ENCODE results near the gene NEDD9. TPM values are rescaled to one million over a fixed set of nuclear protein-coding genes. Genes with fewer than 3 reads are reported as not detected.

The NEDD9 gene
- total RNA-seq, 1 donor from 2014 or later, result 31.1 TPM

- ATAC-seq (no peak), DNase-seq (no peak)
- intact Hi-C loops (cut with micrococcal nuclease), result no loop called here
These were observed 67.5 kb downstream of the NEDD9 start for GRCh38 chr6:11164717-11165646.

GRCh38 chr6:11163932-11164331 is 68.5 kb downstream of the NEDD9 start:
- ATAC-seq, result no peak
- intact Hi-C loops (cut with micrococcal nuclease), result no loop called here
- DNase-seq, result no peak

GRCh38 chr6:11162262-11162661 is 70.2 kb downstream of the NEDD9 start:
- intact Hi-C loops (cut with micrococcal nuclease), result no loop called here
- ATAC-seq (no peak), DNase-seq (no peak)

GRCh38 chr6:11161031-11161956 is 71.2 kb downstream of the NEDD9 start:
- ATAC-seq (no peak), DNase-seq (no peak)
- intact Hi-C loops (cut with micrococcal nuclease), result no loop called here

GRCh38 chr6:11160199-11160598 is 72.3 kb downstream of the NEDD9 start:
- ATAC-seq, result no peak
- intact Hi-C loops (cut with micrococcal nuclease), result no loop called here
- DNase-seq, result no peak

GRCh38 chr6:11155589-11155988 is 76.9 kb downstream of the NEDD9 start:
- no peak for DNase-seq
- intact Hi-C loops (cut with micrococcal nuclease), result no loop called here
- ATAC-seq, result no peak

- intact Hi-C loops (cut with micrococcal nuclease), result no loop called here
- ATAC-seq (no peak), DNase-seq (no peak)
These were observed 79.0 kb downstream of the NEDD9 start for GRCh38 chr6:11153447-11153846.

- intact Hi-C loops (cut with micrococcal nuclease), result no loop called here
- ATAC-seq, result no peak
- DNase-seq, result no peak
These were observed 79.9 kb downstream of the NEDD9 start for GRCh38 chr6:11152581-11152980.

- DNase-seq (no peak), ATAC-seq (no peak)
- intact Hi-C loops (cut with micrococcal nuclease), result no loop called here
These were observed 81.0 kb downstream of the NEDD9 start for GRCh38 chr6:11151488-11151887.

GRCh38 chr6:11149551-11149950 is 82.9 kb downstream of the NEDD9 start:
- ATAC-seq, result no peak
- intact Hi-C loops (cut with micrococcal nuclease), result loop anchor here (10.0 kb wide), 1 partner anchor 425 kb away; no protein-coding TSS in a partner anchor

GRCh38 chr6:11146117-11146826 is 86.2 kb downstream of the NEDD9 start:
- intact Hi-C loops (cut with micrococcal nuclease), result loop anchor here (10.0 kb wide), 1 partner anchor 429 kb away; no protein-coding TSS in a partner anchor
- DNase-seq, result no peak
- no peak for ATAC-seq

More at GRCh38 chr6:11149551-11149950, 82.9 kb downstream of the NEDD9 start:
- no peak for DNase-seq

GRCh38 chr6:11144393-11144851 is 88.0 kb downstream of the NEDD9 start:
- ATAC-seq (peak; percentile 93), DNase-seq (peak; percentile 80)
- intact Hi-C loops (cut with micrococcal nuclease), result loop anchor here (1.0 to 10.0 kb wide), 2 partner anchors 352 to 430 kb away; no protein-coding TSS in a partner anchor

GRCh38 chr6:11143394-11144371 is 88.8 kb downstream of the NEDD9 start:
- peak; percentile 56 for DNase-seq
- ATAC-seq, result peak; percentile 87
- intact Hi-C loops (cut with micrococcal nuclease), result loop anchor here (1.0 to 10.0 kb wide), 2 partner anchors 353 to 431 kb away; no protein-coding TSS in a partner anchor

GRCh38 chr6:11142296-11143027 is 90.0 kb downstream of the NEDD9 start:
- ATAC-seq (no peak), DNase-seq (no peak)
- intact Hi-C loops (cut with micrococcal nuclease), result loop anchor here (10.0 kb wide), 1 partner anchor 432 kb away; no protein-coding TSS in a partner anchor

- ATAC-seq (no peak), DNase-seq (no peak)
- intact Hi-C loops (cut with micrococcal nuclease), result loop anchor here (10.0 kb wide), 1 partner anchor 434 kb away; no protein-coding TSS in a partner anchor
These were observed 91.2 kb downstream of the NEDD9 start for GRCh38 chr6:11141295-11141694.

- no peak for ATAC-seq
- intact Hi-C loops (cut with micrococcal nuclease), result loop anchor here (10.0 kb wide), 1 partner anchor 435 kb away; no protein-coding TSS in a partner anchor
- DNase-seq, result no peak
These were observed 92.4 kb downstream of the NEDD9 start for GRCh38 chr6:11140056-11140455.
